ENCODE results near the gene SMU1.

Gene SMU1

DNA sequence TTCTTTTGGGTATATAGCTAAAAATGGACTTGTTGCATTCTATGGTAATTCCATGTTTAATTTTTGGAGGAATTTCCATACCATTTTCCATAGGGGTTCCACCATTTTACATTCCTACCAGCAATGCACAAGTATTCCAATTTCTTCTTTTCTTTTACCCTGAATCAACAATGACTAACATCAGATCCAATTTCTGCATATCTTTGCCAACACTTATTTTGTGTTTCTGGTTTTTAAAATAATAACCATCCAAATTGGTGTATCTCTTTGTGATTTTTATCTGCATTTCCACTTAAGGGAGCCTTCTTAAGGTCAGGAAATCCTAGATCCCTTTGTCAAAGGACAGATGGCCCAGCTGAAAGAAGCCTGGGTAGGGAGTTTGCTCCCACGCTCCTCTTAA lies 29.5 kb upstream of the SMU1 start:
- no peak for DNase-seq (ENCODE audit: low spot score)
- Histone ChIP-seq H3K4me3 (no peak overlapping the region), H3K27ac (peak overlapping the region in 1 of 2 donors; percentile 78)
- TF ChIP-seq, protein P1, sequence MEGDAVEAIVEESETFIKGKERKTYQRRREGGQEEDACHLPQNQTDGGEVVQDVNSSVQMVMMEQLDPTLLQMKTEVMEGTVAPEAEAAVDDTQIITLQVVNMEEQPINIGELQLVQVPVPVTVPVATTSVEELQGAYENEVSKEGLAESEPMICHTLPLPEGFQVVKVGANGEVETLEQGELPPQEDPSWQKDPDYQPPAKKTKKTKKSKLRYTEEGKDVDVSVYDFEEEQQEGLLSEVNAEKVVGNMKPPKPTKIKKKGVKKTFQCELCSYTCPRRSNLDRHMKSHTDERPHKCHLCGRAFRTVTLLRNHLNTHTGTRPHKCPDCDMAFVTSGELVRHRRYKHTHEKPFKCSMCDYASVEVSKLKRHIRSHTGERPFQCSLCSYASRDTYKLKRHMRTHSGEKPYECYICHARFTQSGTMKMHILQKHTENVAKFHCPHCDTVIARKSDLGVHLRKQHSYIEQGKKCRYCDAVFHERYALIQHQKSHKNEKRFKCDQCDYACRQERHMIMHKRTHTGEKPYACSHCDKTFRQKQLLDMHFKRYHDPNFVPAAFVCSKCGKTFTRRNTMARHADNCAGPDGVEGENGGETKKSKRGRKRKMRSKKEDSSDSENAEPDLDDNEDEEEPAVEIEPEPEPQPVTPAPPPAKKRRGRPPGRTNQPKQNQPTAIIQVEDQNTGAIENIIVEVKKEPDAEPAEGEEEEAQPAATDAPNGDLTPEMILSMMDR (IDR thresholded peaks at IDR 0.05) = no peak

DNA sequence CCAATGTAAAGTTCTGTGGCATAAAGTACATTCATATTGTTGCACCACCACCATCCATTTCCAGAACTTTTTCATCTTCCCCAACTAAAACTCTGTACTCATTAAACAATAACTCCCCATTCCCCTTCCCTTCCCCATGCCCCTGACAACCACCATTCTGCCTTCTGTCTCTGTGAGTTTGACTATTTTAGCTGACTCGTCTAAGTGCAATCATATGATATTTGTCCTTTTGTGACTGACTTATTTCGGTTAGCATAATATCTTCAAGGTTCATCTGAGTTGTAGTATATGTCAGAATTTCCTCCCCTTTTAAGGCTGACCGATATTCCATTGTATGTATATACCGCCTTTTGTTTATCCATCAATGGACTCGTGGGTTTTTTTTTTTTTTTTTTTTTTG lies 29.0 kb upstream of the SMU1 start:
- DNase-seq (ENCODE audit: low spot score) = no peak
- H3K27ac ChIP-seq = no peak overlapping the region
- TF ChIP-seq, protein P1 (IDR thresholded peaks at IDR 0.05) = no peak

DNA sequence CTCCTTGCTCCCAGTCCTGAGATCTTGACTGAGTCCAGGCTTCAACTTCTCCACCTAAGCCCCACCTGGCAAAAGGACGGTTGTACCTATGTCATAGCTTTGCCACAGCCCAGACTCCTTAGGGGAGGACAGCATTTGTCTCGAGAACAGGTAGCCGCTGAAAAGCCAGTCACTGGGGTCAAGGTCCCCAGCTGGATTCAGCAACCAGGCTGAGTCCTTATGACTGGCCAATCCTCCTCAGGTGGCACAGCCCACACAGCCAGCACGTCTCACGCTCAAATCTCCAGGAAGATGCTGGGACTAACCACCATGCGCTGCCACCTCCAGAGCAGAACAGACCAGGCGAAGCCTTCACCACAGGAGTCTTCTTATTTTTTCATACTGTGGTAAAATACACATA lies 27.9 kb upstream of the SMU1 start:
- no peak for DNase-seq (ENCODE audit: low spot score)
- Histone ChIP-seq H3K4me3 (no peak overlapping the region), H3K27ac (no peak overlapping the region)
- TF ChIP-seq, protein P1 (IDR thresholded peaks at IDR 0.05) = no peak

More for the DNA sequence above, 29.0 kb upstream of the SMU1 start:
- no peak overlapping the region for H3K4me3 ChIP-seq

DNA sequence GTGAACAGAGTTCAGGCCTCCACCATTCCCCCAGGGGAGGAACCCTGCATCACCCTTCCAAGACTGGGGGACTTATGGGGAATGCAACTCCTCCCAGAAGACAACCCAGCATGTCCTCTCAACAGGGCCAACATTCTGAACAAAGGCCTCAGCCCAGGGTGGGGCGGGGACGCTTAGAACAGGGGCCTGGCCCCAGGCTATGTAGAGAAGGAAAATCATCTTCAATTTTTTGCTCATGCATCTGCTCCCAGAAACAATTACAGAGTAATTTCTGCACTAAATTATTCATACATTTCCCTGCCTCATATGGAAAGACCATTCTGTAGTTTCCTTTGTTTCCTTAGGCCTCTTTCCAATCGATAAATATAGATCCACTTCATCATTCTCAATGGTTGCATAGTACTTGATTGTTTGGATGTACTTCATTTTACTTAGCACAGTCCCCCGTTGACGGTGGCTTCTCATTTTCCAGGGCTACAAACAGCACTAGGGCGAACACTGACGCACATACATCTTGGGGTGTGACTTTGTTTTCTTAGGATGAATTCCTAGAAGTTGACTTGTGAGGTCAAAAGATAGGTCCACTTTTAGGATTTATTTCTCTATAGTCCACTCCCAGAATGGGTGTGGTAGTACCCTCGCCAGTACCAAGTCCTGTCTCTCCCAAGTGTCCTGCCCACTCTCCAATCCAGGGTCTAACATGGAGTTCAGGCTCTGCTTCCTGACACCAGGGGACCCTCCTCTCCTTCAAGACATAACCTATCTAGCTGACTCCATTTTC lies 27.2 kb upstream of the SMU1 start:
- H3K4me3 ChIP-seq = no peak overlapping the region
- peak overlapping the region in 1 of 2 donors; percentile 4 for H3K27ac ChIP-seq
- TF ChIP-seq, protein P1 (IDR thresholded peaks at IDR 0.05) = no peak
- DNase-seq (ENCODE audit: low spot score) = no peak

DNA sequence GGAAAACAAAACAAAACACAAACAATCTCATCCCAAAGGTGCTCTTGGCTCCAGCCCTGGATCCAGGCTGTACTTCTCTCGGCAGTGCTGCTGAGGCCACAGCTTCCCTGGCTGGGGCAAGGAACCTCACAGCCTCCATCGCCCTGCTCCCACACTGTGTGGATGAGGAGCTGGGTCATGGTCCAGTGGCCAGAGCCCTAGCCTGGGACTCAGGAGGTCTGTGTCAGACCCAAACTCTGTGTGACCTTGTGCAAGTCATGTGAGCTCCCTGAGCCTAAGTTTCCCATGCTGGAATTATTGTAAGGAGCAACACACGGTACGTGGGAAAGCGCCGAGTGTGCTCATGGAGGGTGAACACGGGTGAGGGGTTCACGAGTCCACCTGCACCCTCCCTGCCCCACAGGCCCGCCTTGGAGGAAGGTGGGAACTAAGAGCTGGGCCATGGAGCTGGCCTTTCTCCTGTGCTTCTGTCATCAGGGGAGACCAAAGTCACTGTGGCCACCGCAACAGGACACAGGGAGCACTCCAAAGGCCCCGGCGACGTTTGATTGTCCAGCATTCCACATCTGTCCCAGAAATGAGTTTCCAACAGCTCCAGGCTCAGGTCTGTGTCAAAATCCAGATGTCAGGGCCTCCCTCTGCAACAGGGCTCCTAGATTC lies 26.2 kb upstream of the SMU1 start:
- TF ChIP-seq, protein P1 (IDR thresholded peaks at IDR 0.05) = no peak
- no peak overlapping the region for H3K4me3 ChIP-seq
- DNase-seq (ENCODE audit: low spot score) = no peak
- H3K27ac ChIP-seq = no peak overlapping the region

DNA sequence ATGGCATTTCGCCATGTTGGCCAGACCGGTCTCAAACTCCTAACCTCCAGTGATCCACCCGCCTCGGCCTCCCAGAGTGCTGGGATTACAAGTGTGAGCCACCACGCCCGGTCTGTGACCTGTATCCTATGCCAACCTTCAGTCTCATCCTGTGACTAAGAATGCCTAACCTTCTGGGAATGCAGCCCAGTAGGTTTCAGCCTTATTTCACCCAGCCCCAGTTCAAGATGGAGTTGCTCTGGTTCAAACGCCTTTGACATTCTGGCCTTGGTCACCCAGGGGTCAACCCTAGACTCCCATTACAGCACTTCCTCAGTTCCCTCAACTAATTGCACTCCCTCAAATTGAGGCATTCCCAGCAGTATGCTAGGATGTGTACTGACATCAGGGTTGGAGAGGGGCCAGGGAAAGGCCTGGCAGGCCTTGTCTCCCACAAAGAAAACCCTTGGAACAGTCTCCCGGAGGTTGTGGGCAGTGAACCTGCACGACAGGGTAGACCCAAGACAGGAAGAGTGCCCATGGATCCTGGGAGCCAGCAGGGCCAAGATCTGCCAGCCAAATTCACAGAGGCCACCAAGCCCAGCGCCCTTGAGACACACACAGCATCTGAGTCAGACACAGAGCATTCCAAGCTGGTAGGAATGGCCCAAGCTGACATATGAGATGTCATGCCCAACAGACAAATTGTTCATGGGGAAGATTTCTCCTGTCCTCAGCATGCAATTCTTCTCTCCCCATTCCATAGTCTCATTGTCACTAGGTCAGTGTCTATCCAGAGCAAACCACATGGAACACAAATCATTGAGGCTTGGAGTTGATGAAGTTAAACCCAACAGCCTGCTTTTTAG lies 24.9 kb upstream of the SMU1 start:
- TF ChIP-seq, protein P1 (IDR thresholded peaks at IDR 0.05) = no peak
- H3K4me3 ChIP-seq = no peak overlapping the region
- peak overlapping the region; percentile 18 to 70 for H3K27ac ChIP-seq
- DNase-seq (ENCODE audit: low spot score) = no peak

Data from coronary artery (tissue), 2 donors.